ENCODE results near the gene GASK1A.

GASK1A gene

DNA sequence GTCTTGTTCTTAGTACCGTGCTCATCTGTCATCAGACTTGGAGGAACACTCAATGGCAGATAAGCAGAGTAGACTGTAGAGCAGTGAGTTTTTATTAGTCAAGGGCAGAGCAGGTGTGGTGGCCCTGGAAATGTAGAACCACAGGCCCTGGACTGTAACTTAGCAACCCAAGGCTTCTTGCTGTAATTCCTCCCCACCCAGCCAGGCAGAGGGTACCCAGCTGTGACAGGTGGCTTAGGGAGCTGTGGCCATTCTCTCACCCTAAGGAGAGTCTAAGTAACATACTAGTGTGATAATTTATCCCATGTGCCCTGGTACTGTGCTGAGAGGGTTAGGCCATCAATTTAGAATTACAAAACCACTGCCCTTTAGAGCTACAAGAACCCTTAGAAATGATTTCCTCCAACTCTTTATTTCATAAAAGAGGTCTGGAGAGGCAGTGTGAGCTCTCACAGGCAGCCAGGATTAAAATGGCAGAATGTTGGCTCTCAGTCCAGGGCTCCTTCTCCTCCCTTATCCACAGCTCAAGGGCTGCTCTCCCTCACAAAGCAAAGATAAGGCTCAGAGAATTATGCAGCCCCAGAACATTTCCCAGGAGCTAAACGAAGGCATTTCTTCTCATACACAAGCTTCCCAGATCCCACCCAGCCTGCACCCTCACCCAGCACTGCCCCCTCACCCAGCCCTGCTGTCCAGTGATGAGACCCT, 123.8 kb downstream of the GASK1A start:
- no peak overlapping the region for H3K4me3 ChIP-seq (ENCODE audit: low read depth, low read length)
- CTCF ChIA-PET: interaction anchor here (0.7 kb wide), 1 partner anchor 140 kb away, joined by 3 read pairs; no protein-coding TSS in a partner anchor
- no peak for TF ChIP-seq CTCF (IDR thresholded peaks at IDR 0.05; ENCODE audit: insufficient read depth, low read length, missing control alignments)
- DNase-seq (ENCODE audit: low read depth, low spot score): no peak
- POLR2A ChIA-PET: no interaction called here

- CTCF ChIA-PET: no interaction called here
These were observed 124.9 kb downstream of the GASK1A start for GRCh38 chr3:43104039-43104438.

GRCh38 chr3:43104660-43105595, 125.8 kb downstream of the GASK1A start:
- ChIA-PET POLR2A (no interaction called here), CTCF (interaction anchor here (0.7 to 1.2 kb wide), 3 partner anchors 51 to 145 kb away, joined by 3 read pairs; no protein-coding TSS in a partner anchor)
- H3K4me3 ChIP-seq (ENCODE audit: low read depth, low read length): peak overlapping the region; percentile 75

More at GRCh38 chr3:43104039-43104438, 124.9 kb downstream of the GASK1A start:
- POLR2A ChIA-PET: no interaction called here
- no peak for TF ChIP-seq CTCF (IDR thresholded peaks at IDR 0.05; ENCODE audit: insufficient read depth, low read length, missing control alignments)
- DNase-seq (ENCODE audit: low read depth, low spot score): no peak
- no peak overlapping the region for H3K4me3 ChIP-seq (ENCODE audit: low read depth, low read length)

DNA sequence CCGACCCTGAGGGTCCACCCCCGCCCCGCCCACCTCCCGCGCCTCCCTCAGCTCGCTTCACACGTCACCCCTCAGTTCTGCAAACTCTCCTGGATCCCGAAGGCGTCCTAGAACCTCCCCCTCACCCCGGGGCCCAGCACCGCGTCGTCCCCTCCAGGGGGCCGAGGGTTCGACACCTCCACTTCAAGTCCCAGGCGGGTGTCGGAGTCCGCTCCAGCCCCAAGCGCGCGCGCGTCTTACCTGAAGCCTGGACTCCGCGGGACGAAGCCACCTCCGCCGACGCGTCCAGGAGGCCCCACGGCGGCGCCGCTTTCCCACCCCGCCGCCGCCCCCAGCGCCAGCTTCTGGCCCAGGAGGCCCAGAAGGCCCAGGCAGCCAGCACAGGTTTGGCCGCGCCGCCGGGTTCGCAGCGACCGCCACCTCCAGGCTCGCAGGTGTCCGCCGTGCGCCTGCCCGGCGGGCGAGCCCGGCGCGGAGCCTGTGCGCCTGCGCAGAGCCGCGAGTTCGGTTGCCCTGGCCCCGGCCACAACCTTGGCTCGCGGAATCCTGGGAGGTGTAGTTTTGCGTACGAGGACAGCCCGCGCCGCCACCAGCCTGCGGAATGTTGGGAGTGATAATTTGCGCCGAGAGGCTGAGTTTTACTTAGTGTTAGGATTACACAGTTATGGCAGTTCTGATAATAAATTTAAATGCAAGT, 126.6 kb downstream of the GASK1A start, which contains the start of gene POMGNT2:
POMGNT2 (minus strand) TSS at position 484 of the 697 bp plus-strand sequence. CDS start 24,648 bp downstream, outside the sequence.
- H3K4me3 ChIP-seq (ENCODE audit: low read depth, low read length): peak within 1 kb of the TSS; percentile 75
- ChIA-PET CTCF (interaction anchor here (0.7 to 1.2 kb wide), 3 partner anchors 50 to 145 kb away, joined by 3 read pairs; no protein-coding TSS in a partner anchor), POLR2A (no interaction called here)
- no peak for TF ChIP-seq CTCF (IDR thresholded peaks at IDR 0.05; ENCODE audit: insufficient read depth, low read length, missing control alignments)
- no peak for DNase-seq (ENCODE audit: low read depth, low spot score)

More at GRCh38 chr3:43104660-43105595, 125.8 kb downstream of the GASK1A start:
- no peak for DNase-seq (ENCODE audit: low read depth, low spot score)
- TF ChIP-seq CTCF (IDR thresholded peaks at IDR 0.05; ENCODE audit: insufficient read depth, low read length, missing control alignments): no peak

DNA sequence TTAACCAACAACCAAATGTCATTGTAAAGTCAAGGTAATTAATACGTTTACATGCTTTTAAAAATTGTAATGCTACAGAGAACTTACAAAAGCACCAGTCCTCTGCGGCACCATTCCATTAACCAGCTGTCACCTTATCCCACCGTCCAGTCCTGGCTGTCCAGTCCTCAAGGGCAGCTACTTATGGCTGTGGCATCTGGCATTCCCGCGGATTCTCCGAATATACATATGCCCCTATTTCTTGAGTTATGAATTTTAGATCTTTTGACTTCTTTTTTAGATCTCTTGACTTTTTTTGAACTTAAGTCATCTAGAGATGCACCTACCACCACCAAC, 127.2 kb downstream of the GASK1A start:
- POLR2A ChIA-PET: no interaction called here
- no peak for DNase-seq (ENCODE audit: low read depth, low spot score)
- CTCF ChIA-PET: interaction anchor here (1.2 kb wide), 1 partner anchor 146 kb away, joined by 3 read pairs; no protein-coding TSS in a partner anchor
- peak overlapping the region; percentile 75 for H3K4me3 ChIP-seq (ENCODE audit: low read depth, low read length)
- TF ChIP-seq CTCF (IDR thresholded peaks at IDR 0.05; ENCODE audit: insufficient read depth, low read length, missing control alignments): no peak
